GM04504 (cell line): Measurements from ENCODE around the gene PLEKHA1.
A peak's percentile ranks its signal among the peaks of the same experiment; 100 is the strongest.

Source experiments
- DNase-seq: peaks from one replicate; pipeline ENCODE4 v3.0.0-alpha.2; 2012; ENCODE audit warnings: low read depth

Gene PLEKHA1

GRCh38 chr10:122461729-122462532 is 87.4 kb downstream of the PLEKHA1 start:
- no peak for DNase-seq

- DNase-seq = no peak
These were observed 88.3 kb downstream of the PLEKHA1 start for GRCh38 chr10:122462533-122463465.

- no peak for DNase-seq
These were observed 89.2 kb downstream of the PLEKHA1 start for GRCh38 chr10:122463466-122464249.

GRCh38 chr10:122464250-122464510 is 89.7 kb downstream of the PLEKHA1 start:
- no peak for DNase-seq

- DNase-seq = no peak
These were observed 90.1 kb downstream of the PLEKHA1 start for GRCh38 chr10:122464586-122464985.

GRCh38 chr10:122465401-122466040 is 91.0 kb downstream of the PLEKHA1 start:
- no peak for DNase-seq

DNA sequence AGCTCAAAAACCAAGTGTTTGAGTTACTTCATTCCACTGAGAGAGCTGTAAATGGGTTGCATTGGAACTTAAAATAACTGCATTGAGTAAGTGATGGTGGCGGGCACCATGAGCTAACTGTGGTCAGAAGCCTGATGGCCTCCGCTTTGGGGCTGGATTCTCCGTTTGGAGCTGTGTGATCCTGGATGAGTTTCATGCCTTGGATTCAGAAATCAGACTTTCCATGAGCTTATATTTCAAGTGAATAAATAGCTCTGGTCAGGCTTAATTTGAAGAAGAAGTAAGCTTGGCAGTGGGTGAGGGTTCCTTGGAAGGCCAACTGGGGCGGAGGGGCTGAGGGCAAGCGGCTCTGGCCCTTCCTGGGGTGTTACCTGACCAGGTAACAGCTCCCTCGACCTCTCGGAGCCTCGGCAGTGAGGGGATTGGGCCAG is 92.5 kb downstream of the PLEKHA1 start:
- DNase-seq = no peak

GRCh38 chr10:122467701-122468100 is 93.2 kb downstream of the PLEKHA1 start:
- no peak for DNase-seq

GRCh38 chr10:122468307-122468925 is 93.9 kb downstream of the PLEKHA1 start:
- no peak for DNase-seq

DNA sequence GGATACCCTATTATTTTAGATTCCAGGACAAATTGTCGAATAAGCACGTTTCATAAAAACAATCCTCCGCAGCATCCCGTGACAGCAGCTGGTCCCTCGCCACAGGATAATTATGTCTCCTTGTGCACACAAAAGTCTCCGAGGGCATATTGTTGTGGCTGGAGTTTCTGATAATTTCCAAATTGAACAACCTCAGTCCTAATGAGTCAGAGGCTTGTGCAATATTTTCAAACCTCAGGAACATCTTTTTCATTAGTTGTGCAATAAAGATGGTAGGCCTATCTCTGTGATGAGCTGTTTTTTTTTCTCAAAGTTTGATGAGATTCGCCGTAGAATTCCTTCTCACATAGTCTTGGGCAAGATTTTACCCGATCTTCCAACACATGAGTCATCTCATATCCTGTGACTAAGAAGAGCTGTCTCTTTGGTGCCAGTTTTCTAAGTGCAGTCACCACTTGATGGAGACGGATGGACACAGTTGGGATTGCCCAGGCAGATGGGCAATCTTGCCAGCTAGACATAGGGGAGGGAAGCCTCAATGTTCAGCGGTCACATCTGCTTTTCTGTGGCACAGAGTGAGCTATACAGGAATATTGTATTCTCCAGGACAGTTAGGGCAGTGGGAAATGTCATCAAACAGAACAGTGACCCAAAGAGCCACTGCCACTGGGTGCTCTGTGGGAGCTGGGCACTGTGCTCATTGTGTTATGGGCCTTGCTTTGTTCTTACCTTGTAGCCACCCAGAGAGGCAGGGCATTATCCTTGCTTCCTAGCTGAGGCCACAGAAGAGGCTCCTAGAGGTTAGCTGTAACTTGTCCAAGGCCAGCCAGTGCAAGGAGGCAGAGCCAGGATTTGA is 94.6 kb downstream of the PLEKHA1 start:
- DNase-seq = peak; percentile 99

DNA sequence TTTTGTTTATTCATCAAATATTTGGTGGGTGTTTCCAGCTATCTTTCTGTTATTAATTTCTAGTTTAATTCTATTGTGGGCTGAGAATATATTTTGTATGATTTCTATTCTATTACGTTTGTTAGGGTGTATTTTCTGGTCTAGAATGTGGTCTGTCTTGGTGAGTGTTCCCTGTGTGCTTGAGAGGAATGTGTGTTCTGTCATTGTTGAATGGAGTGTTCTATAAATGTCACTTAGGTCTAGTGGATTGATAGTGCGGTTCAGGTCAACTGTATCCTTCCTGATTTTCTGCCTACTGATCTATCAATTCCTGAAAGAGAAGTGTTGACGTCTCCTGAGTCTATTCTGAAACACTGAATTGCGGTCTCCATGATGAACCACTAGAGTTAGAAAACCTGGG is 95.3 kb downstream of the PLEKHA1 start:
- DNase-seq = no peak

DNA sequence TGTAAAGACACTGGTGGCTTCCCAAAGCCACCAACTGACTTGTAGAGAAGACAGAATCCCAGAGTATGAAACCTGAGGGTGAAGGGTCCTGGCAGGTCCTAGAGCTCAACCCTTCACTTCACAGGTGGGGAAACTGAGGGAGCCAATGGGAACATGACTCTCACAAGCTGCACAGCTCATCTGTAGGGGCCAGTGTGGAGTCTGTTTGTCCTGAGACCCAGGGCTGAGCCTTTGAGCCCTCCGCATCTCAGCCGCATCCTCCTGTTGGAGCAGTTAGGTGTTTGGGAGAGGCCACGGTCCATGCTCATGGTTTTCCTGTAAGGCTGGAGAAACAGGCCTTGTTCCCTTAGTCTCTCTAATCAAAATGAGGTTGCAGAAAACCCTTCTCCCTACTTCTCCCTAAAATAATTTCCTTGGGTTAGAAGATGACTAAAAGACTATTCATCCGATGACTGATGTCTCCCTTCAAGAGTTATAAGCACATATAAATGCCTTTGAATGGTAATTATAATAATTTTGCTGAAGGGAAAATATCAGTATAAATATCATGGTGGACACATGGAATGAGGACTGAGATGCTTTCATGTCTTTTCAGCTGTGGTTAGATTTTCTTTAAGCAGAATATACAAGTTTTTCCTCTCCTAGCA is 97.1 kb downstream of the PLEKHA1 start:
- DNase-seq = no peak

- DNase-seq = no peak
These were observed 98.6 kb downstream of the PLEKHA1 start for GRCh38 chr10:122473116-122473515.

DNA sequence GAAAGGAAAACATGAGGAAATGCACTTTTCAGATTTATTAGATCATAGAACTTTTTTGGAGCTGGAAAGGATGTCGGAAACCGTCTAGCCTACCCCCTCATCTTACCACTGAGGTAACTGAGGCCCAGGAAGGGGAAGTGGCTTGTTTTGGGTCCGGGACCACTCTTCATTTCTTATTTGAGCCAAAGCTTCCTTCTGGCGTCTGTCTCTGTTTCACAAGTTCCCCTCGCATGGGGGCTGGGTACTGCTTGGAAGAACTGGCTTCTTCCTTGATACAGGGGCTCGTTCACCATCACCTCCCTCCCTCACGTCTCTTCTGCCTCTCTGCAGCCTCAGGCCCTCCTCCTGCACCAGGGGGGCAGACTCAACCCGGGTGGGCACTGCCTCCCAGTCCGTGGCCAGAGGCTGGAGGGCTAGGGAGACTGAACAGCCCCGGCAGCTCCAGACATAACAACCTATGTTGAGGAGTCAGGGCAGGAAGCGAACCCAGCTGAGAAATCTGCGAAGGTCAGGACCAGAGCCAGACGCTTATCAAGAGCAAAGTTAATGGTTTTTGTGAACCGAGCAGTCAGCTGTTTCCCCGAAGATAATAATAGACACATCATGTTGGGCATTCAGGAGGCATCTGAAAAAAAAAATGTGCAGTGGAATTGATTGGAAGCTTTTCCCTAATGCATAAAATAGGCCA is 99.8 kb downstream of the PLEKHA1 start:
- DNase-seq = no peak

DNA sequence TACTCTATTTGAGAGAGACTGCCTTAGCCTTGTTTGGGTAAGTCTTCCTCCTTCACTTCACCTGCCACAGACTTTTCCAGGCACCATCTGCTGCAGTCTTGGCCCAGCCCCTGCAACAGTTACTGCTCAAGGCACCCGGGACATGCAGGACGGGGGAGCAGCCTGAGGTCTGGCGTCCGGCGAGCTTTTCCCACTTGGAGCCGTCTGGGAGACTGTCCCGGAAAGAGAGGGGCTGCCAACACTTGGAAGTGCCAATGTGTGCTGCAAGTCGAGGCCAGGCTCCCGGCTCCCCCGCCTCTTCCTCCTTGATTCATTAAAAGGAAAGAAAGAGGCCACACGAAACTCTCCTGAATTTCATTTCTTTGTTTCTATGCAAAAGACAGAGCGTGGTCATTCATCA is 100.6 kb downstream of the PLEKHA1 start:
- DNase-seq = no peak

- no peak for DNase-seq
These were observed 101.3 kb downstream of the PLEKHA1 start for GRCh38 chr10:122475591-122476332.

GRCh38 chr10:122476333-122476695 is 101.8 kb downstream of the PLEKHA1 start:
- no peak for DNase-seq

DNA sequence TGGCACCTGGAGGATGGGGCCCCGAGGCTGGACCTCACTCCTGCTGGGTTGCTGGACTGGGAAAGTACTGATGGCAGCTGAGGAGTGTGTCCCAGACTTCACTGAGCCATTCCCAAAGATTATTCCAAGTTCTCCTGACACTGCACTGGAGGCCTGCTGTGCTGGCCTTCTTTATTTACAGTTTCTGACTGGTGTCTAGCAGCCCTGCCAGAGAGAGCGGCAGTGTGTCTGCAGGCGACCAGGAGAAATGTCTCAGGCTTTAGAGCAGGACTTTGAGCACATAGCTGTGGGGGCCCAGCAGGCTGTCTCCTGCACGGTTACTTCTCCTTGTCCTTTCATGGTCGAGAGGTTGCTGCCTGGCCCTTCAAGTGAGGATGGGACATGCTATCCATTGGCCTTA is 102.9 kb downstream of the PLEKHA1 start:
- no peak for DNase-seq

- no peak for DNase-seq
These were observed 104.5 kb downstream of the PLEKHA1 start for GRCh38 chr10:122478971-122479370.
